T-helper 2 cell treated with Interferon-gamma antibody and Interleukin-4, amounts not matched to agents 100 ng/mL and 5 ng/mL, for 36 hours (primary cell): ENCODE results near the gene NINJ2. TPM values are rescaled to one million over a fixed set of nuclear protein-coding genes. Genes with fewer than 3 reads are reported as not detected.

Experiments
- total RNA-seq: library from RNA; stranded (reverse); gene quantifications from 2 replicates; pipeline ENCODE4 v1.2.3, GENCODE V29; 2022

The NINJ2 gene
- total RNA-seq, 1 donor from 2014 or later: 8.6 TPM

Other genes starting within 250 kb of the NINJ2 start
- gene B4GALNT3, start 203.5 kb downstream of the NINJ2 start, total RNA-seq: 14.3 and 15.6 TPM in 2 replicates
- gene WNK1, start 89.1 kb upstream of the NINJ2 start, total RNA-seq: 155 and 170 TPM in 2 replicates